COLO668 (cell line): ENCODE results near the gene SNRNP70.

Source experiments
- DNase-seq: peaks from one replicate; lab custom pipeline; 2025; ENCODE audit not compliant: unreplicated experiment; lab: John Stamatoyannopoulos, UW

SNRNP70 gene

GRCh38 chr19:49097453-49098288 lies 12.4 kb downstream of the SNRNP70 start:
- peak; percentile 65 for DNase-seq

- DNase-seq = no peak
Observed at GRCh38 chr19:49098795-49099194, 13.5 kb downstream of the SNRNP70 start.

GRCh38 chr19:49101160-49101559 lies 15.9 kb downstream of the SNRNP70 start:
- no peak for DNase-seq

GRCh38 chr19:49102303-49102702 lies 17.1 kb downstream of the SNRNP70 start:
- no peak for DNase-seq

- no peak for DNase-seq
Observed at GRCh38 chr19:49103331-49104085, 18.3 kb downstream of the SNRNP70 start.

GRCh38 chr19:49104229-49104864 lies 19.1 kb downstream of the SNRNP70 start:
- DNase-seq = no peak

GRCh38 chr19:49106648-49107135 lies 21.4 kb downstream of the SNRNP70 start:
- DNase-seq = peak; percentile 66

GRCh38 chr19:49107625-49108459 lies 22.6 kb downstream of the SNRNP70 start:
- no peak for DNase-seq

GRCh38 chr19:49109051-49109450 lies 23.8 kb downstream of the SNRNP70 start:
- no peak for DNase-seq

GRCh38 chr19:49109569-49110233 lies 24.4 kb downstream of the SNRNP70 start:
- DNase-seq = no peak

- no peak for DNase-seq
Observed at GRCh38 chr19:49110567-49110966, 25.3 kb downstream of the SNRNP70 start.

- DNase-seq = no peak
Observed at GRCh38 chr19:49111218-49111998, 26.2 kb downstream of the SNRNP70 start.

GRCh38 chr19:49113762-49114629 lies 28.7 kb downstream of the SNRNP70 start, which contains the start of gene LIN7B:
Gene LIN7B (plus strand): TSS chr19:49114370. CDS start chr19:49114405, 35 bp downstream.
- peak; percentile 80 for DNase-seq

GRCh38 chr19:49114630-49115363 lies 29.5 kb downstream of the SNRNP70 start:
- DNase-seq = peak; percentile 33

- no peak for DNase-seq
Observed at GRCh38 chr19:49116544-49116943, 31.3 kb downstream of the SNRNP70 start.

GRCh38 chr19:49117677-49118564 lies 32.7 kb downstream of the SNRNP70 start:
- DNase-seq = no peak
